Parathyroid adenoma (tissue), 2 donors: Measurements from ENCODE around the gene PLPPR1.
"Not testable (repeated sequence)": the region's sequence is repeated elsewhere in the genome, so short reads cannot be mapped to it uniquely, and the experiment has no call there.

Source experiments
- H2AFZ ChIP-seq: fragments of 300-600 bp; sonication (generic); one replicate; pipeline ENCODE4 v1.7.0; 2017; ENCODE audit warnings: antibody characterized with exemption, mild to moderate bottlenecking
- H3K27ac ChIP-seq: fragments of 300-600 bp; sonication (generic); one replicate; pipeline ENCODE4 v1.7.0; 2017
- H3K27me3 ChIP-seq: fragments of 300-600 bp; sonication (generic); one replicate; pipeline ENCODE4 v1.7.0; 2017; ENCODE audit warnings: low read length; ENCODE audit not compliant: control insufficient read depth, insufficient read depth
- H3K36me3 ChIP-seq: fragments of 300-600 bp; sonication (generic); one replicate; pipeline ENCODE4 v1.7.0; 2017; ENCODE audit warnings: low read length; ENCODE audit not compliant: control insufficient read depth, insufficient read depth
- H3K4me1 ChIP-seq: fragments of 300-600 bp; sonication (generic); one replicate; pipeline ENCODE4 v1.7.0; 2017; ENCODE audit warnings: control low read depth
- H3K4me2 ChIP-seq: fragments of 300-600 bp; sonication (generic); one replicate; pipeline ENCODE4 v1.7.0; 2017; ENCODE audit warnings: low read length
- H3K4me3 ChIP-seq: fragments of 300-600 bp; sonication (generic); one replicate; pipeline ENCODE4 v1.7.0; 2017; ENCODE audit warnings: low read depth, low read length
- H3K79me2 ChIP-seq: fragments of 300-600 bp; sonication (generic); one replicate; pipeline ENCODE4 v1.7.0; 2017; ENCODE audit warnings: control low read depth
- H3K9ac ChIP-seq: fragments of 300-600 bp; sonication (generic); one replicate; pipeline ENCODE4 v1.7.0; 2017; ENCODE audit warnings: mild to moderate bottlenecking
- H3K9me3 ChIP-seq: fragments of 300-600 bp; sonication (generic); one replicate; pipeline ENCODE4 v1.7.0; 2017; ENCODE audit warnings: low read length; ENCODE audit not compliant: control insufficient read depth
- TF ChIP-seq, protein P1 (sequence below): fragments of 300-600 bp; sonication (generic); IDR thresholded peaks from one replicate; pipeline ENCODE4 v1.7.0; 2017; ENCODE audit warnings: antibody characterized with exemption, mild to moderate bottlenecking
- donor health status: primary hyperparathyroidism.

Gene PLPPR1

DNA sequence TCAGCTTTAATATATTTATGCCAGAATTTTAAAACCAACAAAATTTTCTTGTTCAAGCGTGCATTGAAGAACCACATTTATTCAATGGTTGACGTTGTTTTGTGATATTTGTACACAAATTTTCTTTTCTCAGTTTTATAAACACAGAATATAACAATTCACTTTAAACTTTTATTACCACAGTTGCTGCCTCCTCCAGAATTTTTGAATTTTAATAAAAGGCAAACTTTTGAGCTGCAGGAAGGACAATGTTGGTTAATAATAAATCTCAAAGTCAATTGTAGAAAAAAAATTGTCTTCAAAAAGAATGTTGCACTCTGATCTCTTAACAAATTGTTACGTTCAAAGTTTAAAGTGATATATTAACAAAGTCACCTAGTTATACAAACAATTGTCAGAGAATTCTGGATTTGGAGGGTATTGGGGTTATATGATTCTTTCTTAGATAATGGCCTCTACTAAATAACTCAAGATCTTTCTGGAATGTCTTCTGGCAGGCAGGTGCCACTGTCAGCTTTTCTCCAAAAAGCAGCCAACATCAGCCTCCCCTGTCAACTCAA, 295.8 kb downstream of the PLPPR1 start:
- no peak overlapping the region for H3K4me2 ChIP-seq
- H3K79me2 ChIP-seq, result no peaks in the 10 kb centered on the region
- H3K9ac ChIP-seq, result no peak overlapping the region
- H3K4me3 ChIP-seq, result no peak overlapping the region
- no peak overlapping the region for H3K27ac ChIP-seq
- TF ChIP-seq, protein P1, sequence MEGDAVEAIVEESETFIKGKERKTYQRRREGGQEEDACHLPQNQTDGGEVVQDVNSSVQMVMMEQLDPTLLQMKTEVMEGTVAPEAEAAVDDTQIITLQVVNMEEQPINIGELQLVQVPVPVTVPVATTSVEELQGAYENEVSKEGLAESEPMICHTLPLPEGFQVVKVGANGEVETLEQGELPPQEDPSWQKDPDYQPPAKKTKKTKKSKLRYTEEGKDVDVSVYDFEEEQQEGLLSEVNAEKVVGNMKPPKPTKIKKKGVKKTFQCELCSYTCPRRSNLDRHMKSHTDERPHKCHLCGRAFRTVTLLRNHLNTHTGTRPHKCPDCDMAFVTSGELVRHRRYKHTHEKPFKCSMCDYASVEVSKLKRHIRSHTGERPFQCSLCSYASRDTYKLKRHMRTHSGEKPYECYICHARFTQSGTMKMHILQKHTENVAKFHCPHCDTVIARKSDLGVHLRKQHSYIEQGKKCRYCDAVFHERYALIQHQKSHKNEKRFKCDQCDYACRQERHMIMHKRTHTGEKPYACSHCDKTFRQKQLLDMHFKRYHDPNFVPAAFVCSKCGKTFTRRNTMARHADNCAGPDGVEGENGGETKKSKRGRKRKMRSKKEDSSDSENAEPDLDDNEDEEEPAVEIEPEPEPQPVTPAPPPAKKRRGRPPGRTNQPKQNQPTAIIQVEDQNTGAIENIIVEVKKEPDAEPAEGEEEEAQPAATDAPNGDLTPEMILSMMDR, result no peak
- H2AFZ ChIP-seq, result no peak overlapping the region
- no peaks in the 10 kb centered on the region for H3K9me3 ChIP-seq
- H3K27me3 ChIP-seq, result no peaks in the 10 kb centered on the region
- H3K4me1 ChIP-seq, result no peaks in the 10 kb centered on the region
- no peaks in the 10 kb centered on the region for H3K36me3 ChIP-seq

DNA sequence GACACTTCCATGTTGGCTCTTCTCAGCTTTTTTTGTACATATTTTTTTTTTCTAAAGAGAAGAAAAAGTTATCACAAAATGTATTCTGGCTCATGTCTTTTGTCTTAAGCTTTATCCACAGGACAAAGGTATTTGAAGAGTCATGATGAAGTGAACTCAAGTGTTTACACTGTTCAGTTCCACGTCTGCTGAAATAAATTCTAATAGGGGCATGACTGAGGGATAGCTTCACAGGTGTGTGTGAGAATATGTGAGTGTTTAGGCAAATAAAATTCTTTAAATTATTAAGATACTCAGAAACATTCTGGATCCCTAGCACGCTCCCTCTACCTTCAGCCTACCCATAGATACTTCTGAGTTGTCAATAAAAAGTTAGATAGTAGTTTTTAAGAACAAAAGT, 296.5 kb downstream of the PLPPR1 start:
- no peak overlapping the region for H2AFZ ChIP-seq
- H3K27ac ChIP-seq, result no peak overlapping the region
- no peaks in the 10 kb centered on the region for H3K79me2 ChIP-seq
- no peak overlapping the region for H3K4me3 ChIP-seq
- H3K4me1 ChIP-seq, result no peaks in the 10 kb centered on the region
- H3K9me3 ChIP-seq, result no peaks in the 10 kb centered on the region
- H3K36me3 ChIP-seq, result no peaks in the 10 kb centered on the region
- H3K9ac ChIP-seq, result no peak overlapping the region
- H3K4me2 ChIP-seq, result no peak overlapping the region
- no peaks in the 10 kb centered on the region for H3K27me3 ChIP-seq
- TF ChIP-seq, protein P1, result no peak

DNA sequence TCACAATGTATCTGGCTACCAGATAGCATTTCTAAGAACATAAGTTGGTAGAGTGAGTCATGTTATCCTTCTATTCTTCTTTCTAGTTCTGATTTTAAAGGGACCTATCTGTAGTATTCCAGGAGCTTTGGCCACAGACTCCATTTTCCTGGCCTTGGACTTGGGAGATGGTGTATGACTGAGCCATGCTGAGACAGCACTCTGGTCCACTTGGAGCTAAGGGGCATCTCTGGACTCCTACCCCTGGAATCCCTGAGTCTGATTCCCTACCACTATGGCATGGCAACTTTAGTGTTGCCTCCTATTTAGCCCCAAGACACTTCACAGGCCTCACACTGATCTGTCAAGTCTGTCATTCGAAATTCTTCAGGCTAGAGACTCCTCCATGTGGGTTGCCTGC, 297.5 kb downstream of the PLPPR1 start:
- Histone ChIP-seq H3K4me2 (no peak overlapping the region), H3K27me3 (no peaks in the 10 kb centered on the region), H3K4me1 (no peaks in the 10 kb centered on the region), H3K9me3 (no peaks in the 10 kb centered on the region), H3K79me2 (no peaks in the 10 kb centered on the region), H3K36me3 (no peaks in the 10 kb centered on the region), H3K27ac (no peak overlapping the region), H2AFZ (no peak overlapping the region), H3K9ac (no peak overlapping the region), H3K4me3 (no peak overlapping the region)
- TF ChIP-seq, protein P1, result no peak

DNA sequence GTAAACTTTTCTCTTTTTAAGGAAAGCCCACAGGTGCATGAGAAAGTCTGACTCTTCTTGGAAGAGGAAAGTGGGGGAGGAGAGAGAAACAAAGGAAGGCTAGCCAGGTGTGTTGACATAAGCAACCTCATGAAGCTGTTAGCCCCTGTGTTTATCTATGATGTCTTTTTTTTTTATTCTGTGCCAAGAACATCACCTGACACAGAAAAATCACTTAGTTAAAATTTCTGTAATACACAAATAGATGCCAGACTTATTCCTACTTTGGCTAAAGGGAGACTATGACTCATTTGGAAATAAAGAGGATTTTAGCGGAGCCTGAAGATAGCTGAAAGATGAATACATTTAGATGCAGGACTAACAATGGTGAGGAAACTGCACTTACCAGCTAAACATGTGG, 298.0 kb downstream of the PLPPR1 start:
- no peak overlapping the region for H3K4me2 ChIP-seq
- H3K79me2 ChIP-seq, result no peaks in the 10 kb centered on the region
- H3K4me1 ChIP-seq, result no peaks in the 10 kb centered on the region
- no peak overlapping the region for H3K27ac ChIP-seq
- H3K9ac ChIP-seq, result no peak overlapping the region
- no peak overlapping the region for H2AFZ ChIP-seq
- TF ChIP-seq, protein P1, result no peak
- no peaks in the 10 kb centered on the region for H3K27me3 ChIP-seq
- no peak overlapping the region for H3K4me3 ChIP-seq
- no peaks in the 10 kb centered on the region for H3K9me3 ChIP-seq
- no peaks in the 10 kb centered on the region for H3K36me3 ChIP-seq

DNA sequence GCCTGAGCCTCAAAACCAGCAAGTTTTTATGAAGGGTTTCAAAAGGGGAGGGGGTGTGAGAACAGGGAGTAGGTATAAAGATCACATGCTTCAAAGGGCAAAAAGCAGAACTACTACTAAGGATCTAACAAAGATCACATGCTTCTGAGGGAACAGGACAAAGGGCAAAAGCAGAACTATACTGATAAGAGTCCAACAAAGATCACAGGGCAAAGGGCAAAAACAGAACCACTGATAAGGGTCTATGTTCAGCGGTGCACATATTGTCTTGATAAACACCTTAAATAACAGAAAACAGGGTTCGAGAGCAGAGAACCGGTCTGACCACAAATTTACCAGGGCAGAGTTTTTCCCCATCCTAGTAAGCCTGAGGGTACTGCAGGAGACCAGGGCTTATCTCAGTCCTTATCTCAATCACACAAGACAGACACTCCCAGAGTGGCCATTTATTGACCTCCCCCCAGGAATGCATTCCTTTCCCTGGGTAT, 298.9 kb downstream of the PLPPR1 start:
- H3K4me2 ChIP-seq, H3K9me3 ChIP-seq, H3K4me1 ChIP-seq, H3K36me3 ChIP-seq, H3K27ac ChIP-seq, H3K79me2 ChIP-seq, H3K9ac ChIP-seq, H2AFZ ChIP-seq, H3K27me3 ChIP-seq, H3K4me3 ChIP-seq: not testable (repeated sequence)
